ENCODE results near the gene TOM1L1.

The TOM1L1 gene

DNA sequence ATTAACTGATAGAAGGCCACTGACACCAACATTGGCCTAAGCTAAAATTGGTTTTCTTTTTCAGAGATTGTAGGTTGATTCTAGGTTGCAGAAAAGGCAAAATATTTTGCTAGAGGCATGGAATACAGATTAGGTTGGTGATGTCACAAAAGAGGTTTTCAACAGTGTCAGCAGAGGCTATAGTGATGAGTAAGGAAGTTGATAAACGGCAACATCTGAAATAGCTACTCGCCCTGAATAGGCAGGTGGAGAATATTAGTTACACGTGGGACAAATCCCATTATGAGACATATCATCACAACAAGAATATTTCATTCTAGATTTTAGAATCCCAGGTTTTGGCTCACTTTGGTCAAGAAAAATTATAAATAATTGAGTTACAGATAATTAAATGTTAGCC lies 1.5 kb upstream of the TOM1L1 start:
- no peak for DNase-seq

DNA sequence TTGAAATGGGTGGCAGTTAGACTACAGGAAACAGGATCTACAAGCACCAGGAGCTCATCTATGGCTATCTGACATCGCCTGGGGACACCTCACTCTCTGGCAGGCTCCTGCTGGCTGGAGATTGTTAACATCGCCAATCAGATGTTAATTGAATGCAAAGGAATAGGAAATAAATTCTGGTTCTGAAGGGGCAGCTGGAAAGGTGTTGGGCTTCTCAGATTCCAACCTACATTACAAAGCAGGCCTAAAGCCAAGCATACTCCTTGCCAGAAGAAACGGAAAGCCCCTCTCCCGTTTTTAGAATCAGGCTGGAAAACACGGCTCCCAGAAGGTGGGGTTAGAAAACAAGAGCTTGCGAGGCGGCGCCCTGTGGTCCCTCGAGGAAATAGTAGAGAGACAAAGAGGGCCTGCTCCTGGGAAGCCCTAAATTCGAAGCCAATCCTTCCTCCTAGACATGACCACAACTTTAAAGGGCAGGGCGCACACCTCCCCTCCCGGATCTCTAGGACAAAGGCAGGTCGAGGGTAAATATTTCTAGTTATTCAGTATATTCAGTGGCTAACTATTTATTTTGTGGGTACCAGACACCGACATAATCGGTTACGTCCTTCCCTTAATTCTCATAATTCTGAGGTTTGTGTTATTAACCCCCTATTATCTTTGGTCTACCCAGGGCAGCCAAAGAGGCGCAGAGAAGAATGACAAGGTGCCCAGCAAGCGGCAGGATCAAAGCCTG lies 763 bp upstream of the TOM1L1 start:
- no peak for DNase-seq

DNA sequence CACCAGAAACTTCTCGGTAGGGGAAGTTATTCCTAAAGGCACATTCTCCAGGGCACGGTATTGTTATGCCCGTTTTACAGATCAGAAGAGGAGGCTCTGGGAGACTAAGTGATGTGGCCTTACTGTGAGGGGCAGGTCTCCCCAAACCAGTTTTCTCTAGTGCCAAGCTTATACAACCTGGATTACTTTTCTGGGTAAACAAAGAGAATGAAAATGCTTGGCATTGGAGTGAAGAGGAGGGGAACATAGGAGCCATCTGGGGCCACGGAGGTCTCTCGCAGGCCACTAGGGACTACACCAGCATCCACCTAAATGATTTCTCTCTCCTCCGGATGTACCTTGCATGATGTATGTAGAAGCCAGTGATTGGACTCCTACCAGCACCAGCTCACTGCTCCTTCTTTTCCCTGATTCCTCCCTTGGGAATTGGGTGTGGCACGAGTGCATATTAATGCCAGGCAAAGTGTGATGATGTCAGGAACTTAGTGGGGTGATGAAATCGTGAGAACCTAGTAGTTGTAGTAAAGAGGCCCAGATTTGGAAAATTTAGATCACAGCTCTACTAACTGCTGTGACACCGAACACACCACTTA lies 674 bp downstream of the TOM1L1 start:
- no peak for DNase-seq

DNA sequence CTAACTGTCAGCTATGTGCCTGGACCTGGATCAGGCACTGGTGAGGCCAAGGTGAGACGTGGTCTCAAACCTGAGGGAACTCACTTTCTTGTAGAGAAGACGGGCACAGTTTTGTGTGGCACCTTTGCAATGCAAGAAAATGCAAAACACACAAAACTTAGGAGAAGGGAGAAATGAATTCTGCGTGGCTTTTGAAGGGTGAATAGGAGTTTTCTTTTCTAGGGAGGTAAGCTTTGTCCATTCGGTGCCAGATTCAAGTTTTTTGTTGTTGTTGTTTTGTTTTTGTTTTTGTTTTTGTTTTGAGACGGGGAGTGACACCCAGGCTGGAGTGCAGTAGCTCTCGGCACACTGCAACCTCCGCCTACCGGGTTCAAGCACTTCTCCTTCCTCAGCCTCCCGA lies 1.4 kb downstream of the TOM1L1 start:
- no peak for DNase-seq

DNA sequence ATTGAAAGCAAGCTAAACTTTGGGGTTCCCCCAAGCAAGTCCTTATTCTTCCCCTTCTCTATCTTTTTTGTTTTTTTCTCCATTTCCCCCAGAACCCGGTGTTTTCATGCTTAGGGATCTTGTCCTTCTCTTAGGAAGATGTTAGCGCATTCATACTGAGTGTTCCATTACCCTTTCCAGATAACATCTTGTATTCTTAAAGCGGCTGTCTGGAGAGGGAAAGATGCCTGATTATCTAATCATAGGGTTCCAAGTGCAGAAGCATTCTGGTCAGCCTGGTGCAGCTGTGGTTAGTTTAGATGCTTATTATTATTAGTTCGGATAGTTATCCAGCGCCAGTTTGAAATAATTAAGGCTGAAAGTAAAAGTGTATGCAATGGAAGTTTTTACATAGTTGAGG lies 2.0 kb downstream of the TOM1L1 start:
- DNase-seq: no peak

DNA sequence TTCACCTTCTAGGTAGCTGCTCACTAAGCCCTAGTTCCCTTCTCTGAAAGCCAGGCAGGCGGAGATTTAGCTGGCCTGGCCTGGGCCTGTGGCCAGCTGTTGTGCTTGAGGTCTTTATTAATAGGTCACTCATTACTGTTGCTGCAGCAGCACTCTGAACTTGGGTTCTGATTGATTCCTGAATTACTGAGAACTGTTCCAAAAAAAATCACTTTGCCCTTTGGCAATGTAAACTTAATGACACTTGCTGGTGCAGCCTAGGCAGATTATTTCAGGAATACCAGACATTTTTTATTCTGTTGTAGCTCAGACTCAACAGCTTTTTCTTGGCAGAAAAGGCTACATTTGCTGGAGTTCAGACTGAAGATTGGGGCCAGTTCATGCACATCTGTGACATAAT lies 2.7 kb downstream of the TOM1L1 start:
- no peak for DNase-seq

DNA sequence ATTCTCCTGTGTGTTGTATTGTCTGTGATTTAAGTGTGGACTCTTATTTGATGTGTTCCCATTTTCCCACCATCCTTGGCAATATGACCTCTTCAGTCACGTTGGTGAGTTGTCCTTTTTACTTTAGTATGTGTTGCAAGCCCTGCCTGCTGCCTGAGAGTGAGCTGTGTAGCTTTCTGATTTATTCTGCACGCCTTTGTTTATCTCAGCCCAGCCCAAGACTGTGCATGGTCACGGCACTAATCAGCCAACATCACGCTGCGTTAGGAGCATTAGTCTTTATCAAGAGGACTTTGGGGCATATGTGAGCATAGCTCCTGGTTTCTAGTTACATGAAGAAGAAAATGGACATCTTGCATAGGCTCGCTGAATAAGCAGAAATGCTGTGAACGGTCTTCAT lies 6.0 kb downstream of the TOM1L1 start:
- no peak for DNase-seq

DNA sequence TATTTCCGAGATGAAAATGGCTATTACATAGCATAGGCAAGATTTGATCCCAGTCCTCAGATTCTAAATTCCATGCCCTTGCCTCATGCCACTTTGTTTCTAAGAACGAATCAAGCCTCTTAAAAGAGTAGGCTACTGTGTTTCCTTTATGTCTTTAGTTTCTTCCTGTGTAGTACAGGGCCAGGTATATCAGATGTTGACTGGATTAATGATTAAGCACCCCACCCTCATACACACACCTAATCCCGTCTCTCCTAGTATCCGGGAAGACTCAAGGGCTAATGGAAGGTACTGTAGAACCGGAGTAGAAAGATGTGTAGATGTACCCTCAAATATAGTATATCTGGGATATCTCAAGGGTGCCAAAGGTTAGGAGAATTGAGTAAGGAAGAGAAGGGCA lies 6.7 kb downstream of the TOM1L1 start:
- DNase-seq: no peak

DNA sequence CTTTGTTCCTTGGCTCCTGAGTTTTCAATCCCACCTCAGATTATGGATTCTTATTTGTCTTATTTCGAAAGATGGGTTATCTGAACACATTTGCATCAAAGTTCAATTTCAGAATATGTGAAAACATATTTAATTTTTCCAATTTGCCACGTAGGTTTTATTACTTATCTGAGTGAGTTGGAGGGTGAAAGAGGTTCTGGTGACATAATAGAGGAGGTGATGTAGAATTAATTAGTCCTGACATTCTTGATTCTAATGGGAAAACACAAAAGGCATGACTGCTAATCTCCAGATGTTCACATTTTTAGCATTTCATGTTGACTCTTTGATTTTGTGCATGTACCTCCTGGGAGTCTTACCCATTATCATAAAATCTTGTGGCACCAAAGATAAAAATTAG lies 9.1 kb downstream of the TOM1L1 start:
- DNase-seq: no peak

DNA sequence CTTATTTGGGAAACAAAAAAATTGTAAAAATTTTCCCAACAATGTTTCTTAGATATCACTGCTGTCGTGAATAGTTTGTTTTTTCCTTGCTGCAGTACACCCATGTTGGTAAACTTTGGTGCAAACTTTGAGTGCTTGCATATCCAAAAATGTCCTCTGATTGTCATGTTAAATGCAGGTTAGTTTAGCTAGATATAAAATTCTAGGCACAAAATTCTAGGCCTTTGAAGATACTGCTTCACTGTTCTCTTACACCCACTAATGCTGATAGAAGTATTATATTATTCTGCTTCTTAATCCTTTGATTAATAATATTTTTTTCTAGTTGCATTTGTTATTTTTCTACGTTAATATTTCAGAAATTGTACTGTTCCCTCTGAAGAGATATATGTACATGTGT lies 16.1 kb downstream of the TOM1L1 start:
- no peak for DNase-seq

DNA sequence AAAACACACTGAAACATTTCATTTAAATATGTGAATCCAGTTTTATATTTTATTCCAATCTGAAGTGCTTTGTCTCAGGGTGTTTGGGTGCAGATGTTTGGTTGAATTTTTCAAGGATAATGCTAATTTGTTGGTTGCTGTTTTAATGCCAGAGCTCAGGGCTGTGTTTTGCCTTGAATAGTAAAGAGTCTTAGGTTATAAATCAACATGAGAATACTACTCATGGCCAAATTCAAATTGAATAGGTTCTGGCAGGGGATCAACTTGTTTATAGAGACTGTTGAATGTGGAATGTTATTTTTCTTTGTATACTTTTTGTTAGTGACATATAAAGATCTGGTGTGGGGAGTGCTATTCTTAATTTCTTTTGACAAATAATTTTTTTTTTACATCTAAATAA lies 18.8 kb downstream of the TOM1L1 start:
- no peak for DNase-seq

DNA sequence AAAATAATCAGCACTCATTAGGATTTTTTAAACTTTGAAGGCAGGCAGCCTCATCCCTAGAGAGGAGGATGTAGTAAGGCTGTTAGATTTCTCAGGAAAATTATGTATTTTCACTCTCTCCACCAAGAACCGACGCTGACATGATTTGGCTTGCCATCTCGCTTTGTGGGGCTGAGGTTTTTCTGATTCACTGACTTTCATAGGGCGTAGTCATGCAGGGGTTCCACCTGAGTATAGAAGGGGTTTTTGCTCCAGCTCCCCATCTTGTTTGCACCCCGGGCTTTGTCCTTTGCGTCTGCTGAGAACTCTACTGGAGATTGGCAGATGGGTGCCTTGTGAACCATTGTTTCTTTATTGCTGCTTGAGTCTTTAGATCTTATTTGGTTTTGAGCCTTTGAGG lies 20.2 kb downstream of the TOM1L1 start:
- DNase-seq: no peak

DNA sequence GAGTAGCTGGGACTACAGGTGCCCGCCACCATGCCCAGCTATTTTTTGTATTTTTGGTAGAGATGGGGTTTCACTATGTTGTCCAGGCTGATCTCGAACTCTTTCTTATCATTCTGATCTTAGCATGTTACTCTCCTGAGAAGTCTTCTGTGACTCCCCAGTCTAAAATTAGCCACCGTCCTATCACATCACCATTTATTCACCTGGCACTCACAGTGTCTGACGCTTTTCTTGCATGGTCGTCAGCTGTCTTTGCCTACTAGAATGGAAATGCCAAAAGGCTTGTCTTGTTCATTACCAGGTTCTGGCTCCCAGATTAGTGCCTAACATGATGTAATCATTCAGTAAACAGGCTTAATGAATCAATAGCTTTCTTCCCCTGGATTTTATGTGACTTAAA lies 23.8 kb downstream of the TOM1L1 start:
- DNase-seq: no peak

DNA sequence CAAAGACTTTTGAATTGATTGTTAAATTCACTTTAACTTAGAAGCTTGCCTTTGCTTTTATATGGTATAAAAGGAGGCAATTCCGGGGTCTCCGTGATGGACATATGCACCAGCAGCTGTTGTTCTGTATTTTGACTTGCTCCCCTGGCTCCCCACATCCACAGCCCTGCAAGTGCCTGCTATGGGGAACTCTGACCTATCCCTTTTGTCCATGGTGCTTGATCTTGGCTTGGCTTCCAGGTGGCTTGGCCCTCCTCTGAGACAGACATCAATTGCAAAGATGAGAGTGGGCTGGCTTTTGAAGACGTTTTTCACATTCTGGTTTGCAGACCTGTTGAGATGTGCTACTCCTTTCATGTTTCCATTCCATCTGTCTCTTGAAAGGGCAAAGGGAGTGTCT lies 26.9 kb downstream of the TOM1L1 start:
- no peak for DNase-seq

DNA sequence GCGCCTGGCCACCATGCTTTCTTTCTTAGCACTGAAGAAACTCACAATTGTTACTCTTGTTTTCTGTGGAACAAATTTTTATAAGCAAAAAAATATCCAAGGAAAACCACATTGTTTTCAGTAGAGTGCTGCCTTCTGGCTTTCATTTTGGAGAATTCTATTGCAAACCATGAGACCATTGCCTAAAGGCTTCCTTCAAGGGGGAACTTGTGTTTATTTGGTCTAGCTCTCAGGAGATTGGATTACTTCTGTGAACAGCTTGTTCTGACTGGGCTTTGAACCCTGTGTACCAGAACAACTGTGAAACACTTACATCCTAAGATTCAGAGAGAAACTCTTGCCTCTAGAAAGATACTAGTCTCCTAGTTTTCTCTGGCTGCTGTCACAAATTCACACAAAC lies 32.1 kb downstream of the TOM1L1 start:
- DNase-seq: no peak

DNA sequence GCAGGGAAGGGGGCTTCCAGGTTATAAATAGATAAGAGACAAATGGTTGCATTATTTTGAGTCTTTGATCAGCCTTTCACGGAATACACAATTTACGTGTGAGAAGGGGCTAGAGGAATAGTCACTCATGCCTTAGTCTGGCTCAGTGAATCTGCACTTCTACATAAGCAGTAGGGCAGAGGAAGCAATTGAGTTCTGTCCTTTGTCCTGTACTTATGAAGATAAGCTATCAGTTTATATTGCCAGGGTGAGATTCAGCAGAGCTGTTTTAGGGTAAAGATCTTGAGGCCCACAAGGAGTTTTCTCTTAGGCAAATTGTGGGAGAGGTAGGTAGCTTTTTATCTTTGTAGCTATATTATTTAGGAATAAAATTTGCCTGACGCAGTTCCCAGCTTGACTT lies 33.3 kb downstream of the TOM1L1 start:
- DNase-seq: no peak

DNA sequence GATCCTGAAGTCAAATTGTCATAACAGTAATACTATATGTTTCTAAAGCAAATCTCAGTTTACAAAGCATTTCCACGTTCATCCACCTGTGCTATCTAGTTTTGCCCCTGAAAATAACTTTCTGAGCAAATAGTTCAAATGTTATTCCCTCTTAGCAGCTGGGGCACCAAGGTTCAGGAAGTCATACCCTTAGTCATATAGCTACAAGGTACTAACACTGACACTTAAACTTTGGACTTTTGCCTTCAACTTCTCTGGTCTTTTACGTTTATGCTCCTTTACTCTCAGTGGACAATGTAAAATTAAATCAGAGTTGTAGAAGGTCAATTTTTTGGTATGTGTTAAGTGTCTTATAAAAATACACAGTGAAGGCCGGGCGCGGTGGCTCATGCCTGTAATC lies 34.8 kb downstream of the TOM1L1 start:
- no peak for DNase-seq

DNA sequence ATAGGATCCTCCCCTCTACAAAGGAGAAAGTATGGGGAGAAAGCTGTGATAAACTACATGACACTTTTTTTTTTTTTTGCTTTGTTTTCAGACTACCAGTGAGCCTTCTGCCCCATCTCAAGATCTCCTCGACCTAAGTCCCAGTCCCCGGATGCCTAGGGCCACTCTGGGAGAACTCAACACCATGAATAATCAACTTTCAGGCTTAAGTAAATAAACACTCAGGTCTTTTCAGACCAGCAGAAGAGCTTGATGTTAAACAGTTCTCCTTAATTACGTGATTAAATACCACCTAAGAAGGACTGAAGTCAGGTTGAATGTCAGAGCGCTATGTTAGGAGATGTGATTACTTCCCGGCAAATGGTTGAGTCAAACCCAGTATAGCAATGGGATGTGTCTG lies 36.4 kb downstream of the TOM1L1 start:
- no peak for DNase-seq

DNA sequence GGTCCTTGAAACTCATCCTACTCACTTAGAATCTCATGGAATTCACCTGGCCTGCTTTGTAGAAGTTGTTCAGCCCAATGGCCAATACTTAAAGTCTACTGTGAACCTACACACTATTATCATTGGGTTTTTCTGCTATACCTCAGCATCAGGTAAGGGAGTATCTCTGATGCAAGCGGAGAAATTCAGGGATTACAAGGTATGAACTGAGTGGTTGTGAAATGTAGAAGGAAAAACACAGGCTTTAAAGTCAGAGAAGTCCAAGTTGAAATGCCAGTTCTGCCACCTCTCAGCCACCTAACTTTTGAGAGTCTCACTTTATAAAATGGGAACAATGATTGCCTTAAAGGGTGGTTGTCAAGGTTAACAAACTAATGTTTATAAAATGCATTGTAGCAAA lies 36.8 kb downstream of the TOM1L1 start:
- no peak for DNase-seq

DNA sequence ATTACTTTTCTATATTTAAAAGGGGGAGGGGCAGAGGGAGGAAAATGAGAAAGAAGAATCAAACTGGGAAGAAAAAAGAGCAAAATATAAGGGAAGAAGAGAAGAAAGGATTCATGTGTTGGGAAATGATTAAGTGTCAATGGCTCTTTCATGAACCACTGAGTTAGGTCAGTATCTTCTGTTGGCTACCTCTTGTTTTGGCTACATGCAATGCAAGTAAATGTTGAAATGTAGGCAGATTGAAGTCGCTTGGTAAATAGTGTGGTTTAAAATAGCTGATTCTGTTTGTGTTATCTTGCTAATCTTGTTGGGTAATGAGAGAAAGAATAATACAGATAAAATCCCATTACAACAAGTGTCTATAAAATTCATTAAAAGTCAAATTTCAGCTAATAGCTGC lies 40.6 kb downstream of the TOM1L1 start:
- no peak for DNase-seq

DNA sequence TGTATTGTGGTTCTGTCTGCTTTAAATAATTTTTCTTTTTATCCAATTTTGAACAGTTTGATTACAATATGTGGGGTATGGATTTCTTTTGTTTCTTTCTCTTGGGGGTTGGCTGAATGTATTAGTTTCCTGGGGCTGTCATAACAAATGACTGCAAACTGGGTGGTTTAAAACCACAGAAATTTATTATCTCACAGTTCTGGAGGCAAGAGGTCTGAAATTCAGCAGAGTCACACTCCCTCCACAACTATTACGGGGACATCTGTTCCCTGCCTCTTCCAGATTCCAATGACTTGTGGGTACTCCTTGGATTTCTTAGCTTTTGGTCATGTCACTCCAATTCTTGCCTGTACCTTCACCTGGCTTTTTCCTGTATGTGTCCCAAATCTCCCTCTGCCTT lies 44.1 kb downstream of the TOM1L1 start:
- DNase-seq: no peak

DNA sequence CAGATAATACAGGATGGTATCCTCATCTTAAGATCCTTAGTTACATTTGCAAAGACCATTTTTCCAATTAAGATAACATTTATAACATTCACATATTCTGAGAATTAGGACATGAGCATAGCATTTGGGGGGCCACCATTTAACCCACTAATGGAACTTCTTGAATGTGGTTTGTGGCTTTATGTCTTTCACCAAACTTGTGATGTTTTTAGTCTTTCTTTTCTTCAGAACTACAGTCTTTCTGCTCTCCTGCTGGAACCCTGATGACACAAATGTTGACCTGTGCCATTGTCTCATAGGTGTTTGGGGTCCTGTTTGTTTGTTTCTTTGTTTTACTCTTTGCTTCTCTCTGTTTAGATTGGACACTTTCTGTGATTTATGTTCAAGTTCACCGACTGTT lies 44.6 kb downstream of the TOM1L1 start:
- DNase-seq: no peak

DNA sequence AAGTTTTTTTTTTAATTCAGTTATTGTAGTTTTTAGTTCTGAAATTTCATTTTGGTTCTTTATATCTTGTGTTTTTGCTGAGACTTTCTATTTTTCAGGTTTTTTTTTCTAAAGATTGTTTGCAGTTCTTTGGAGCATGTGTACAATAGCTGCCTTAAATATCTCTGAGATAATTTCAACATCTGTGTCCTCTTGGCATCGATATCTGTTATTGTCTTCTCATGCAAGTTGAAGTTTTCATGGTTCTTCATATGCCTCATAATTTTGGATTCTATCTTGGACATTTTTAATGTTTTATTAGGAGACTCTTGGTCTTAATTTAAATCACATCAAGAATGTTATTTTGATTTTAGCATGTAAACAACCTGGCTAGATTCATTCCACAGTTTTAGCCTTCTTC lies 45.0 kb downstream of the TOM1L1 start:
- DNase-seq: no peak

DNA sequence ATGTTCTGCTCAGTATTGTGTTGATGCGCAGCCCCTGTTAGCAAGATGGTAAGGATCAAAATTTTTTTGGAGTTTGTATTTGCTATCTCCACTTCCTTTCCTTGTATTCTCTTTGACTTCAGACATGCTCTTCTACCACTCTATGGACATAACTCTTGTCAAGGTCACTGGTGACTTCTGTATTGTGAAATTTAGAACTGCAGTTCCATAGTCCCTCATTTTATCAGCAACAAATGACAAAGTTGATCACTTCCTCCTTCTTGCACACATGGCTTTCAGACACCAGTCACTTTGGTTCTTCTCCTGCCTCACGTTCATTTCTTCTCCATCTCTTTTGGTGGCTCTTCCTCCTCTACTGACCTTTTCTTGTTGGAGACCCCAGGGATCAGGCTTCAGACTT lies 46.7 kb downstream of the TOM1L1 start:
- no peak for DNase-seq

DNA sequence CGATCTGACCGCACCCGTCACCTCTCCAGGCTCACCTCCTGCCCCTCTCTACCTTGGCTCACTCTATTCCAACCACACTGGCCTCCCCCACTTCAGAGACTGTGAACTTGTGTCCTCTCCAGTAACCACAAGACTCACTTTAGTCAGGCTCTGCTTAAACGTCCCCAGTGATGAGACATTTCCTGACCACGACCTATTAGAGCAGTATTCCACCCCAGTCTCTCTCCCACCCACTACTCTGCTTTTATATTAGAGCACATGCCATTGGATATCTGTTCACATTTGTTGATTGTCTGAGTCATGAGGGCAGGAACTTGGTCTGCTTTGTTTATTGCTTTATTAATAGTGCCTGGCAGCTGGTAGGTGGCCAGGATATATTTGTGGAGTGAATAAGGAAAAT lies 47.7 kb downstream of the TOM1L1 start:
- no peak for DNase-seq
